ENCODE measurements around the gene EEF1A1. TPM values are rescaled to one million over a fixed set of nuclear protein-coding genes. Genes with fewer than 3 reads are reported as not detected.
"Not testable (repeated sequence)": the region's sequence is repeated elsewhere in the genome, so short reads cannot be mapped to it uniquely, and the experiment has no call there.

EEF1A1 gene
- total RNA-seq, 1 donor from 2014 or later: 8,216 TPM

DNA sequence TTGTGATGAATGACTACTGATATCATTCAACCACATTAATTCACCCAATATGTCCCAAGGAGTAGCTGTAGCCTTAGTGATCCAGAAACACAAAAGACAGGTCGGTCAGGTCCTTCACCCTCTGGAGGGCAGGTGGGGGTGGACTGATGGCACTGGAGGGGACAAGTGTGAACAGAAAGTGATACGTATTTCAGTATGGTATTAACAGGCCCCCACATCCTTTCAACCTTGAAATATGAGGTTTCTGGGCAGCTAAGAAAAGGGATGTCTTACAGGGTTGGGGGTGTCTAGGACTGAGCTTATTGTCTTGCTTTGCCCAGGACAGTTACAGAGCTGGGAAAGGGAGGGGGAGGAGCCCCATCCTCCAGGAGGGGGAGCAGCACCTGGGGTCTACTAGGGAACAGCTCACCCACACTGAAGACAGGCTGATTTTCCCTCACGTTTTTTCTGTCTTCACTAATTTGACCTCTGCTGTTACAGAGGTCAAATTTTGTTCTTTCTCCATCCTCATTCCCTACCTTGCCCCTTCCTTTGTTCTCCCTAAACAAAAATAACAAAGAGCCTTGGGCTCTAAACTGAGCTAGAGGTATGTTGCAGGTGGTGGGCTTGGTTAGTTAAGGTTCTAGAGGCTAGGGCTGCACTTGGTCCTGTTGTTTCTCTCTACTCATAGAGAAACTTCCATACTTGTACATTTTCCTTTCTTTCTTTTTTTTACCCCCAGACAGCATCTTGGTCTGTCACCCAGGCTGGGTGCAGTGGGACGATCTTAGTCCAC is 38.0 kb upstream of the EEF1A1 start:
- H3K36me3 ChIP-seq (ENCODE audit: insufficient read depth, low read length): no peaks in the 10 kb centered on the region
- FAIRE-seq: no peak
- no peaks in the 10 kb centered on the region for H3K27me3 ChIP-seq (ENCODE audit: insufficient read depth, low read length)
- TF ChIP-seq EZH2 (IDR thresholded peaks at IDR 0.05; ENCODE audit: insufficient read depth, low read length): no peak
- Mint-ChIP-seq H3K4me1 (ENCODE audit: low read depth, unreplicated experiment) (peaks cover 17% of the 10 kb centered on the region), H3K9me3 (ENCODE audit: unreplicated experiment) (no peaks in the 10 kb centered on the region), H3K27me3 (ENCODE audit: low read depth, unreplicated experiment) (no peaks in the 10 kb centered on the region), H3K36me3 (ENCODE audit: low read depth, unreplicated experiment) (no peaks in the 10 kb centered on the region), H3K4me3 (ENCODE audit: unreplicated experiment) (no peak overlapping the region), H3K27ac (ENCODE audit: unreplicated experiment) (no peak overlapping the region)
- H3K9me3 ChIP-seq (ENCODE audit: insufficient read depth, low read depth, low read length): no peaks in the 10 kb centered on the region
- H3K9ac ChIP-seq (ENCODE audit: low read length): no peak overlapping the region
- H3K27ac ChIP-seq (ENCODE audit: low read depth, low read length): no peak overlapping the region
- H4K20me1 ChIP-seq (ENCODE audit: insufficient read depth, low read length): no peaks in the 10 kb centered on the region
- H3K4me2 ChIP-seq (ENCODE audit: low read length): no peak overlapping the region
- H3K4me3 ChIP-seq (ENCODE audit: insufficient read depth, low read depth, low read length): no peak overlapping the region
- H3K79me2 ChIP-seq (ENCODE audit: insufficient read depth, low read length): no peaks in the 10 kb centered on the region
- no peak overlapping the region for H2AFZ ChIP-seq (ENCODE audit: low read depth, low read length)
- H3K4me1 ChIP-seq (ENCODE audit: insufficient read depth, low read length): no peaks in the 10 kb centered on the region
- no peak for DNase-seq (ENCODE audit: low read depth)

GRCh38 chr6:73556836-73557235 is 36.0 kb upstream of the EEF1A1 start:
- Histone ChIP-seq H3K36me3 (ENCODE audit: insufficient read depth, low read length) (no peaks in the 10 kb centered on the region), H2AFZ (ENCODE audit: low read depth, low read length) (no peak overlapping the region), H3K4me1 (ENCODE audit: insufficient read depth, low read length) (no peaks in the 10 kb centered on the region), H3K4me2 (ENCODE audit: low read length) (no peak overlapping the region), H3K4me3 (ENCODE audit: insufficient read depth, low read depth, low read length) (no peak overlapping the region), H3K9ac (ENCODE audit: low read length) (no peak overlapping the region), H4K20me1 (ENCODE audit: insufficient read depth, low read length) (no peaks in the 10 kb centered on the region), H3K27me3 (ENCODE audit: insufficient read depth, low read length) (no peaks in the 10 kb centered on the region), H3K9me3 (ENCODE audit: insufficient read depth, low read depth, low read length) (no peaks in the 10 kb centered on the region), H3K79me2 (ENCODE audit: insufficient read depth, low read length) (no peaks in the 10 kb centered on the region), H3K27ac (ENCODE audit: low read depth, low read length) (no peak overlapping the region)
- DNase-seq (ENCODE audit: low read depth): no peak
- Mint-ChIP-seq H3K9me3 (ENCODE audit: unreplicated experiment) (no peaks in the 10 kb centered on the region), H3K4me1 (ENCODE audit: low read depth, unreplicated experiment) (peaks cover 17% of the 10 kb centered on the region), H3K27ac (ENCODE audit: unreplicated experiment) (no peak overlapping the region), H3K4me3 (ENCODE audit: unreplicated experiment) (no peak overlapping the region), H3K36me3 (ENCODE audit: low read depth, unreplicated experiment) (no peaks in the 10 kb centered on the region), H3K27me3 (ENCODE audit: low read depth, unreplicated experiment) (no peaks in the 10 kb centered on the region)
- no peak for FAIRE-seq
- TF ChIP-seq EZH2 (IDR thresholded peaks at IDR 0.05; ENCODE audit: insufficient read depth, low read length) (no peak), CTCF (IDR thresholded peaks at IDR 0.05; ENCODE audit: insufficient read depth, low read depth, low read length) (no peak)

- H3K36me3 Mint-ChIP-seq (ENCODE audit: low read depth, unreplicated experiment); FAIRE-seq; H3K4me3 Mint-ChIP-seq (ENCODE audit: unreplicated experiment); H3K4me1 ChIP-seq (ENCODE audit: insufficient read depth, low read length); H3K4me2 ChIP-seq (ENCODE audit: low read length); H3K9me3 ChIP-seq (ENCODE audit: insufficient read depth, low read depth, low read length); DNase-seq (ENCODE audit: low read depth); H4K20me1 ChIP-seq (ENCODE audit: insufficient read depth, low read length); H3K36me3 ChIP-seq (ENCODE audit: insufficient read depth, low read length); H3K27ac Mint-ChIP-seq (ENCODE audit: unreplicated experiment); H3K9me3 Mint-ChIP-seq (ENCODE audit: unreplicated experiment); H3K27me3 Mint-ChIP-seq (ENCODE audit: low read depth, unreplicated experiment); H3K4me3 ChIP-seq (ENCODE audit: insufficient read depth, low read depth, low read length); H2AFZ ChIP-seq (ENCODE audit: low read depth, low read length); H3K27me3 ChIP-seq (ENCODE audit: insufficient read depth, low read length); H3K9ac ChIP-seq (ENCODE audit: low read length); H3K27ac ChIP-seq (ENCODE audit: low read depth, low read length); H3K79me2 ChIP-seq (ENCODE audit: insufficient read depth, low read length): not testable (repeated sequence)
- peaks cover 12% of the 10 kb centered on the region for H3K4me1 Mint-ChIP-seq (ENCODE audit: low read depth, unreplicated experiment)
These were observed 34.6 kb upstream of the EEF1A1 start for GRCh38 chr6:73555380-73555949.

- H3K4me1 Mint-ChIP-seq (ENCODE audit: low read depth, unreplicated experiment); H3K9me3 ChIP-seq (ENCODE audit: insufficient read depth, low read depth, low read length); H3K4me3 Mint-ChIP-seq (ENCODE audit: unreplicated experiment); H3K36me3 ChIP-seq (ENCODE audit: insufficient read depth, low read length); H3K4me1 ChIP-seq (ENCODE audit: insufficient read depth, low read length); H3K9ac ChIP-seq (ENCODE audit: low read length); FAIRE-seq; H3K36me3 Mint-ChIP-seq (ENCODE audit: low read depth, unreplicated experiment); H3K27me3 Mint-ChIP-seq (ENCODE audit: low read depth, unreplicated experiment); H3K27me3 ChIP-seq (ENCODE audit: insufficient read depth, low read length); H3K27ac ChIP-seq (ENCODE audit: low read depth, low read length); H3K79me2 ChIP-seq (ENCODE audit: insufficient read depth, low read length); H3K4me3 ChIP-seq (ENCODE audit: insufficient read depth, low read depth, low read length); DNase-seq (ENCODE audit: low read depth); H3K27ac Mint-ChIP-seq (ENCODE audit: unreplicated experiment); H3K9me3 Mint-ChIP-seq (ENCODE audit: unreplicated experiment); H4K20me1 ChIP-seq (ENCODE audit: insufficient read depth, low read length); H2AFZ ChIP-seq (ENCODE audit: low read depth, low read length); H3K4me2 ChIP-seq (ENCODE audit: low read length): not testable (repeated sequence)
These were observed 30.3 kb upstream of the EEF1A1 start for GRCh38 chr6:73551115-73551514.
